ENCODE results near the gene ADAM11.

Gene ADAM11

GRCh38 chr17:44777394-44778348, 18.9 kb downstream of the ADAM11 start:
- H3K4ac ChIP-seq (ENCODE audit: low read depth, low read length) = no peak overlapping the region
- H3K9me3 ChIP-seq (ENCODE audit: insufficient read depth, low read depth, low read length) = no peaks in the 10 kb centered on the region
- no peak overlapping the region for H3K14ac ChIP-seq (ENCODE audit: low read length)
- H4K8ac ChIP-seq (ENCODE audit: low read depth, low read length) = no peak overlapping the region
- no peak overlapping the region for H3K4me3 ChIP-seq (ENCODE audit: low read depth, low read length)
- H2AK5ac ChIP-seq (ENCODE audit: low read length) = no peak overlapping the region
- WGBS (ENCODE audit: extremely low coverage, insufficient coverage, insufficient read length) = no CpG with 5 or more reads among the region's 20 CpGs
- H3K4me1 ChIP-seq (ENCODE audit: control insufficient read depth in 1 of 2, insufficient read depth in 2 of 2, low read length in 2 of 2) = peaks cover 4 to 11% of the 10 kb centered on the region in 2 experiments
- H4K91ac ChIP-seq (ENCODE audit: low read depth, low read length) = no peak overlapping the region
- H3K23ac ChIP-seq (ENCODE audit: low read length) = no peak overlapping the region
- DNase-seq = no peak
- H4K12ac ChIP-seq (ENCODE audit: low read depth, low read length) = no peak overlapping the region
- H3K27ac ChIP-seq (ENCODE audit: low read depth, low read length) = no peak overlapping the region
- H3K79me2 ChIP-seq (ENCODE audit: control insufficient read depth, insufficient read depth, low read length, poor library complexity) = no peaks in the 10 kb centered on the region
- H2BK120ac ChIP-seq (ENCODE audit: insufficient read depth, low read length, poor library complexity) = no peak overlapping the region
- no peak overlapping the region for H2BK5ac ChIP-seq (ENCODE audit: low read depth, low read length, poor library complexity)
- no peak overlapping the region for H3K9ac ChIP-seq (ENCODE audit: low read length)
- H3K4me2 ChIP-seq (ENCODE audit: low read length) = no peak overlapping the region
- H3K79me1 ChIP-seq (ENCODE audit: low read length) = no peaks in the 10 kb centered on the region
- H2AFZ ChIP-seq (ENCODE audit: insufficient read depth, low read length, poor library complexity) = no peak overlapping the region
- H3K27me3 ChIP-seq (ENCODE audit: insufficient read depth, low read length) = peaks cover 2% of the 10 kb centered on the region
- H3K18ac ChIP-seq (ENCODE audit: low read length) = no peak overlapping the region
- no peak overlapping the region for H2BK12ac ChIP-seq (ENCODE audit: low read length)
- H3K36me3 ChIP-seq (ENCODE audit: control insufficient read depth in 1 of 2, insufficient read depth in 2 of 2, low read length in 2 of 2) = no peaks in the 10 kb centered on the region

- H3K9me3 ChIP-seq (ENCODE audit: insufficient read depth, low read depth, low read length) = no peaks in the 10 kb centered on the region
Measured at GRCh38 chr17:44778656-44779210, 19.9 kb downstream of the ADAM11 start.

DNA sequence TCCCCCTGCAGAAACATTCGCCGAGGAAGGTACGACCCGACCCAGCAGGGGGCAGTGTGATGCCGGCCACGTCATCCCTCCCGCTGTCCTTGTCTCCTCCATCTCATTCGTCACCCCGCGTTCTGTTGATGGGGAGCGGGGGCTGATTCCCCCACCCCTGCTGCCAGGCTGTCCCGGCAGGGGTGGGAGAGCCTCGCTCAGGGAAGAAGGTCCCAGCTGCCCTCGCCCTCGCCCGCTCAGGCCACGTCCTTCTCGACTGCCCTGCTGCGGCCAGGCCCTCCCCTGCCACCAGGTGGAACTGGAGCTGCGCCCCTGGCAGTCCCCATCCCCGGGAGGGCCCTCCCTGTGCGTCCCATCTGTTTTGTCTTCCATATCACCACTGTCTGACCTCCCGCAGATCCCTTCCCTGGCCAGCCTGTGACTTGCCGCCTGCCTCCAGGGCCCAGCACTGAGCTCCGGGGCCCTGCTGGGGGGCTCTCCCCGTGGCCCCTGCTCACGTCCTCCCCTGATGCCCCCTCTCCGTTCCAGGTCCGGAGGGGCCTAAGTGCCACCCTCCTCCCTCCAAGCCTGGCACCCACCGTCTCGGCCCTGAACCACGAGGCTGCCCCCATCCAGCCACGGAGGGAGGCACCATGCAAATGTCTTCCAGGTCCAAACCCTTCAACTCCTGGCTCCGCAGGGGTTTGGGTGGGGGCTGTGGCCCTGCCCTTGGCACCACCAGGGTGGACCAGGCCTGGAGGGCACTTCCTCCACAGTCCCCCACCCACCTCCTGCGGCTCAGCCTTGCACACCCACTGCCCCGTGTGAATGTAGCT, 20.6 kb downstream of the ADAM11 start:
- Histone ChIP-seq H3K27ac (ENCODE audit: low read depth, low read length) (no peak overlapping the region), H3K27me3 (ENCODE audit: insufficient read depth, low read length) (peaks cover 2% of the 10 kb centered on the region), H2AFZ (ENCODE audit: insufficient read depth, low read length, poor library complexity) (peak overlapping the region; percentile 39), H2BK120ac (ENCODE audit: insufficient read depth, low read length, poor library complexity) (no peak overlapping the region), H3K4me3 (ENCODE audit: low read depth, low read length) (peak overlapping the region; percentile 53), H3K79me2 (ENCODE audit: control insufficient read depth, insufficient read depth, low read length, poor library complexity) (no peaks in the 10 kb centered on the region), H4K91ac (ENCODE audit: low read depth, low read length) (no peak overlapping the region), H2AK5ac (ENCODE audit: low read length) (no peak overlapping the region), H3K79me1 (ENCODE audit: low read length) (no peaks in the 10 kb centered on the region), H3K9ac (ENCODE audit: low read length) (no peak overlapping the region), H3K14ac (ENCODE audit: low read length) (no peak overlapping the region), H3K18ac (ENCODE audit: low read length) (no peak overlapping the region), H3K9me3 (ENCODE audit: insufficient read depth, low read depth, low read length) (no peaks in the 10 kb centered on the region), H3K23ac (ENCODE audit: low read length) (no peak overlapping the region), H3K4me1 (ENCODE audit: control insufficient read depth in 1 of 2, insufficient read depth in 2 of 2, low read length in 2 of 2) (peaks cover 4 to 11% of the 10 kb centered on the region in 2 experiments), H3K36me3 (ENCODE audit: control insufficient read depth in 1 of 2, insufficient read depth in 2 of 2, low read length in 2 of 2) (no peaks in the 10 kb centered on the region), H2BK12ac (ENCODE audit: low read length) (no peak overlapping the region), H2BK5ac (ENCODE audit: low read depth, low read length, poor library complexity) (no peak overlapping the region), H3K4me2 (ENCODE audit: low read length) (peak overlapping the region; percentile 85), H3K4ac (ENCODE audit: low read depth, low read length) (no peak overlapping the region), H4K12ac (ENCODE audit: low read depth, low read length) (no peak overlapping the region), H4K8ac (ENCODE audit: low read depth, low read length) (peak overlapping the region; percentile 7)
- peak; percentile 54 to 78 for DNase-seq
- WGBS (ENCODE audit: extremely low coverage, insufficient coverage, insufficient read length) = no CpG with 5 or more reads among the region's 36 CpGs

More at GRCh38 chr17:44778656-44779210, 19.9 kb downstream of the ADAM11 start:
- Histone ChIP-seq H3K27me3 (ENCODE audit: insufficient read depth, low read length) (peaks cover 2% of the 10 kb centered on the region), H3K79me1 (ENCODE audit: low read length) (no peaks in the 10 kb centered on the region), H3K4ac (ENCODE audit: low read depth, low read length) (no peak overlapping the region), H4K12ac (ENCODE audit: low read depth, low read length) (no peak overlapping the region), H2AFZ (ENCODE audit: insufficient read depth, low read length, poor library complexity) (no peak overlapping the region), H2BK120ac (ENCODE audit: insufficient read depth, low read length, poor library complexity) (no peak overlapping the region), H2BK5ac (ENCODE audit: low read depth, low read length, poor library complexity) (no peak overlapping the region), H2AK5ac (ENCODE audit: low read length) (no peak overlapping the region), H3K9ac (ENCODE audit: low read length) (no peak overlapping the region), H3K36me3 (ENCODE audit: control insufficient read depth in 1 of 2, insufficient read depth in 2 of 2, low read length in 2 of 2) (no peaks in the 10 kb centered on the region), H3K18ac (ENCODE audit: low read length) (no peak overlapping the region), H3K4me2 (ENCODE audit: low read length) (peak overlapping the region; percentile 85), H3K79me2 (ENCODE audit: control insufficient read depth, insufficient read depth, low read length, poor library complexity) (no peaks in the 10 kb centered on the region), H3K14ac (ENCODE audit: low read length) (no peak overlapping the region), H3K23ac (ENCODE audit: low read length) (no peak overlapping the region), H3K4me1 (ENCODE audit: control insufficient read depth in 1 of 2, insufficient read depth in 2 of 2, low read length in 2 of 2) (peaks cover 4 to 11% of the 10 kb centered on the region in 2 experiments), H3K4me3 (ENCODE audit: low read depth, low read length) (no peak overlapping the region), H2BK12ac (ENCODE audit: low read length) (no peak overlapping the region), H4K8ac (ENCODE audit: low read depth, low read length) (no peak overlapping the region), H4K91ac (ENCODE audit: low read depth, low read length) (no peak overlapping the region), H3K27ac (ENCODE audit: low read depth, low read length) (no peak overlapping the region)
- no CpG with 5 or more reads among the region's 10 CpGs for WGBS (ENCODE audit: extremely low coverage, insufficient coverage, insufficient read length)
- no peak for DNase-seq

DNA sequence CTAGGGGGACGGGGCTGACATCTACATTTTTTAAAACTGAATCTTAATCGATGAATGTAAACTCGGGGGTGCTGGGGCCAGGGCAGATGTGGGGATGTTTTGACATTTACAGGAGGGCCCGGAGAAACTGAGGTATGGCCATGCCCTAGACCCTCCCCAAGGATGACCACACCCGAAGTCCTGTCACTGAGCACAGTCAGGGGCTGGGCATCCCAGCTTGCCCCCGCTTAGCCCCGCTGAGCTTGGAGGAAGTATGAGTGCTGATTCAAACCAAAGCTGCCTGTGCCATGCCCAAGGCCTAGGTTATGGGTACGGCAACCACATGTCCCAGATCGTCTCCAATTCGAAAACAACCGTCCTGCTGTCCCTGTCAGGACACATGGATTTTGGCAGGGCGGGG, 21.4 kb downstream of the ADAM11 start:
- H2BK5ac ChIP-seq (ENCODE audit: low read depth, low read length, poor library complexity) = no peak overlapping the region
- H4K91ac ChIP-seq (ENCODE audit: low read depth, low read length) = no peak overlapping the region
- H3K27ac ChIP-seq (ENCODE audit: low read depth, low read length) = no peak overlapping the region
- WGBS (ENCODE audit: extremely low coverage, insufficient coverage, insufficient read length) = no CpG with 5 or more reads among the region's 12 CpGs
- H4K12ac ChIP-seq (ENCODE audit: low read depth, low read length) = no peak overlapping the region
- no peak overlapping the region for H3K4me2 ChIP-seq (ENCODE audit: low read length)
- H3K4me1 ChIP-seq (ENCODE audit: control insufficient read depth in 1 of 2, insufficient read depth in 2 of 2, low read length in 2 of 2) = peaks cover under 1 to 8% of the 10 kb centered on the region in 2 experiments
- no peak overlapping the region for H3K18ac ChIP-seq (ENCODE audit: low read length)
- no peak overlapping the region for H3K4ac ChIP-seq (ENCODE audit: low read depth, low read length)
- no peaks in the 10 kb centered on the region for H3K36me3 ChIP-seq (ENCODE audit: control insufficient read depth in 1 of 2, insufficient read depth in 2 of 2, low read length in 2 of 2)
- no peak overlapping the region for H2BK120ac ChIP-seq (ENCODE audit: insufficient read depth, low read length, poor library complexity)
- H3K9ac ChIP-seq (ENCODE audit: low read length) = no peak overlapping the region
- H3K27me3 ChIP-seq (ENCODE audit: insufficient read depth, low read length) = peaks cover 2% of the 10 kb centered on the region
- no peaks in the 10 kb centered on the region for H3K79me2 ChIP-seq (ENCODE audit: control insufficient read depth, insufficient read depth, low read length, poor library complexity)
- no peak overlapping the region for H2BK12ac ChIP-seq (ENCODE audit: low read length)
- H3K79me1 ChIP-seq (ENCODE audit: low read length) = no peaks in the 10 kb centered on the region
- H3K14ac ChIP-seq (ENCODE audit: low read length) = no peak overlapping the region
- H2AFZ ChIP-seq (ENCODE audit: insufficient read depth, low read length, poor library complexity) = no peak overlapping the region
- H3K9me3 ChIP-seq (ENCODE audit: insufficient read depth, low read depth, low read length) = no peaks in the 10 kb centered on the region
- no peak overlapping the region for H4K8ac ChIP-seq (ENCODE audit: low read depth, low read length)
- no peak overlapping the region for H3K23ac ChIP-seq (ENCODE audit: low read length)
- H2AK5ac ChIP-seq (ENCODE audit: low read length) = no peak overlapping the region
- H3K4me3 ChIP-seq (ENCODE audit: low read depth, low read length) = no peak overlapping the region
- no peak for DNase-seq

Measured in trophoblast cell (in vitro differentiated cells and primary cell).